ENCODE measurements around the gene CTNND1.

The CTNND1 gene

DNA sequence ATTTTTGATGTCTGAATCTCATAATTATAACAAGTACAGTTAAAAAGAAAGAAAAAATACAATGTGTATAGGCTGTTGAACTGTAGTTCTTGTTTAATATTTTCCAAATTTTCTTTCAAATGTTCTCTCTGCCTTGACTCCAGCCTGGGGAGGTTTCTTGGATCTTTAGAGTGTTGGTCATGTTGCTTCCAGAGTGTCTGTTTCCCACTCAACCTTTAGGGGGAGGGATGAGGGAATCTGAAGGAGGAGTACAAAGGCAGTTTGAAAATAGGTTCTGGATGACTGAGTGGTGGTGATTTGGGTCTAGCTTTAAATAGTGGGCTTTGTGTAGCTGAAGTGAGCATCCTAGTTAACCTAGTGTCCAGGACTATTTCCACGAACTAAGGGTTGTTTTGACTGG lies 2.0 kb downstream of the CTNND1 start:
- DNase-seq = peak in 2 of 51 donors; percentile 25 to 56

DNA sequence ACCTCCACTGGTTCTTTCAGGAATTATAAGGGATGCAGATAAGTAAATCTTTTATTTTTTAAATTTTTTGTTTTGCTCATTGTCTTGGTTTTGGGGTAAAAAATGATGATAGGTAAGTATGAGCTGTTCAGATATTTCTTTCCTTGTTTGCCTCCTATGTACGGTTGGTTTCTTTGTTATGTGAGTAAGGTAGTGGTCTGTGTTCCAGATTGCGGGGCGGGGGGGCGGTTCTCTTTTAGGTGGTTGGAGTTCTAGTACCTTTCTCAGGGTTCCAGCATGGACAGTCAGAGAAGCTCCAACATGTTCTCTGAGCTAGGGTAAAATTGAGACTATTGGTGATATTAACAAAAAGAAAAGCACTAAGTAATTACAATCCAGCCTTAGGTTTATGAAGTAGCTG lies 2.4 kb downstream of the CTNND1 start:
- peak in 1 of 51 donors; percentile 46 for DNase-seq

- no peak for DNase-seq
Measured at GRCh38 chr11:57764566-57764965, 3.0 kb downstream of the CTNND1 start.

- no peak for DNase-seq
Measured at GRCh38 chr11:57764972-57765371, 3.4 kb downstream of the CTNND1 start.

DNA sequence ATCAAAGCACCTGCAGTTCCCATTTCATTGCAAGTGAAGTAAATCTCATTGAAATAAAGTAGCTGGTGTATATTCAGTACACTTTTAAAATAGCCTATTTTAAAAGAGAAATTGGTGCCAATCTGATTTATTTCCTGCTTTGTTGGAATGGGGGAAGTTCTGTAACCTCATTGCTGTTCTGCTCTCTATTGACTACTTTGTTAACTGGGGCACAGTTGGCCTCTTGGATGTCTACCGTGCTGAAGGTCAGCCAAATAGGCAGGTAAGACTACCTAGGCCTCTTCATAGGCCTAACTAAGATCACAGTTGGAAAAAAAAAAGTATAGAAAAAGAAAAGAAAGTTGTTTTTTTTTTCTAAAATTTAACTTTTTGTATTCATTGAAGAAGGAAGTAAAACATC lies 9.2 kb downstream of the CTNND1 start:
- DNase-seq = no peak

- no peak for DNase-seq
Measured at GRCh38 chr11:57771365-57771764, 9.8 kb downstream of the CTNND1 start.

GRCh38 chr11:57772562-57772961 lies 11.0 kb downstream of the CTNND1 start:
- no peak for DNase-seq

DNA sequence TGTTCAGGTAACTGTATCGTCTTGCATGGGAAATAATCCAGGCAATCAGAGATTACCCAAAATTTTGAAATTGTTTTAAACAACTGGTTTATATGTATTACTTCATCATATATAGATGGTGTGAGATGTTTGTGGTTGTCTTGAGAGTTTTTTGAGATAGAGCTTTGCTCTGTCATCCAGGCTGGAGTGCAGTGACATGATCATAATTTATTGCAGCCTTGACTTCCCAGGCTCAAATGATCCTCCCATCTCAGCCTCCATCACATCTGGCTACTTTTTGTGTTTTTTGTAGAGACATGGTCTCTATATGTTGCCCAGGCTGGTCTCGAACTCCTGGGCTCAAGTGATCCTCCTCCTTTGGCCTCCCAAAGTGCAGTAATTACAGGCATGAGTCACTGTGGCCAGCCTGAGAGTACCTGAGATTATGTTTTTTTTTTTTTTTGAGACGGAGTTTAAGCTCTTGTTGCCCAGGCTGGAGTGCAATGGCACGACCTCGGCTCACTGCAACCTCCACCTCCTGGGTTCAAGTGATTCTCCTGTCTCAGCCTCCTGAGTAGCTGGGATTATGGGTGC lies 11.5 kb downstream of the CTNND1 start:
- no peak for DNase-seq

- DNase-seq = no peak
Measured at GRCh38 chr11:57775491-57775890, 13.9 kb downstream of the CTNND1 start.

DNA sequence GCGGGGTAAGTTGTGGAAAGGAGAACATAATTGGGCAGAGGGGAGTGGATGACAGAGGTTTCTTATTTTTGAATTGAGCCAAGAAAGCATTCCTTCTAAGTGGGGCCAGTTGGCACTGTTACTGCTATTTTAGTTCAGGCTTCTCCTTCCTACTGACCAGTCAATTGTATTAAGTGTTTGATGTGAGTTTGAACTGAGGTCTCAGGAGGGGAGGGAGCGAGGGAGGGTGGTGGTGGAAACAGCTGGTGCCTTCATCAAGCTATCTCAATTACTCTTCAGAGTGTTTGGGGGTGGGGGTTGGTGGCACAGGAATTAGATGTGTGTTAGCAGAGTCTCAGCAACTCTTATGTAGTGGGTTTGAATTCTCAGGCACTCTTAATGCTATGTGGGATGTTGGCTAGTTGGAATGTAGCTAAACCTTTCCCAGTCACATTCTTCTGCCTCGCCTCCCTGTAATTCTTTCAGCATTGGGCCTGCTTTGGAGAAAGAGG lies 14.5 kb downstream of the CTNND1 start:
- DNase-seq = peak in 1 of 51 donors; percentile 24

- DNase-seq = peak in 1 of 51 donors; percentile 23
Measured at GRCh38 chr11:57776577-57777210, 15.1 kb downstream of the CTNND1 start.

- DNase-seq = no peak
Measured at GRCh38 chr11:57777969-57778317, 16.3 kb downstream of the CTNND1 start.

DNA sequence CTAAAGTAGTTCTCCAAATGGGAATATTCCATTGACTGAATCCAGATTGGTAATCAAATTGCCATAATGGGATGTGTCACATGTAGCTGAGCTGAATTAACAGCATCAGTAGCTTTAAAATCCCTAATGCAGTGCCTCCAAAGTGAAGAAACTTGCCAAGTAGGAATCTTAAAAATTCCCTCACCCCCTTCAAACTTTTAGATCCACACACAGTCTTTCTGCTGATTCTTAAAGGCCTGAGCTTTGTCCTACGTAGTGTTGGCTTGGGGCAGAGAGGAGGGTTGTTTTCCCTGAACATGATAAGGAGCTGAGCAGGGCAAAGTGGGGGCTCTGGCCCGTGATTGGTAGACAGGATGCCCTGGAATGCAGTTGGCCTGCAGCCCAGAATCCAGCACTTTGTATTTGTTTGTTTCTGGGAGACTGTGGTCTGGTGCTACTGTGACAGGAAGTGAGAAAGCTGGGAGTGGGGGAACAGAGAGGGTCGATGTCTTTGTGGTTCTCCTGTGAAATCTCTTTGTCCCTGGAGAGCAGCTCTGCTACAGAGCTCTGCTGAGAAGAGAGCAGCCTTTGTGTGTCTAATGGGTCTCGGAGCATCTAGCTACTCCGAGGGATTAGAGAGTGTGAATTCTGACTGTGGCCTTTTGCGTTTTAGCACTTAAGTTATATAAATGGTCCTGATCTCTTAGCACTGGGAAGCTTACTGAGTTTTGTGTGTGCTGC lies 16.9 kb downstream of the CTNND1 start:
- DNase-seq = peak in 48 of 51 donors; percentile 13 to 88 (median 62)

GRCh38 chr11:57779276-57779675 lies 17.7 kb downstream of the CTNND1 start:
- DNase-seq = peak in 22 of 51 donors; percentile 10 to 63 (median 35)

DNA sequence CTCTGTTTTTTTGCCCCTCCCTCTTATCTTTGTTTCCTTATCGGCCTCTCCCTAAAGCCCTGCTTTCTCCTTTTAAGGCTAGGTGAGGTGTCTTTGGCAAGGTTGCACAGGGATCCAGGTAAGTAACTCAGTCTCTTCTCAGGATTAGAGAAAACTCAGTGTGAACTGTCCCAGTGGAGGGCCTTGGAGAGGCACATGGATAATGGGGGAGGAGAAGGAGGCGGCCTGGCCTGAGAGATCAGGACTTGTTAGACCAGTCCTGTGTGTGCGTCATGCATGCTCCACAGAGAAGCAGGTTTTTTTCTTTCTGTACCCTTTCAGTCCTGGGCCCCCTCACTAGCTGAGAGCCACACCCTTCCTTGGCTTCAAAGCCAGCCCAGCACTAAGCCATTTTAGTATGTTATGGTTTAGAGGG lies 19.9 kb downstream of the CTNND1 start:
- no peak for DNase-seq

GRCh38 chr11:57785072-57785471 lies 23.5 kb downstream of the CTNND1 start:
- DNase-seq = no peak

DNA sequence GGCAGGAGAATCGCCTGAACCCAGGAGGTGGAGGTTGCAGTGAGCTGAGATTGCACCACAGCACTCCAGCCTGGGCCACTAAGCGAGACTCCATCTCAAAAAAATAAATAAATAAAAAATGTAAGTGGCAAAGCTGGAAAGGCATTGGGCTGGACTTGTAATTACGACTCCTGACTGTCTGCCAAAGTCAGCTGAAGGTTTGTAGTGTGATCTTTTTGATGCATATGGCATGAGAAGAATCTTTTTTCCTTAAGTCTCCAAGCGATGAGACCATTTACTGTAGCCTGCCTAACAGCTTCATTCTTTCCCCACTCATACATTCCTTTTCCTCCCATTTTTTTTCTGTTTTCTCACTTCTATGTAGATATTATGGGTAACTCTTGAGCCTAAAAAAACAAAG lies 24.8 kb downstream of the CTNND1 start:
- no peak for DNase-seq

DNA sequence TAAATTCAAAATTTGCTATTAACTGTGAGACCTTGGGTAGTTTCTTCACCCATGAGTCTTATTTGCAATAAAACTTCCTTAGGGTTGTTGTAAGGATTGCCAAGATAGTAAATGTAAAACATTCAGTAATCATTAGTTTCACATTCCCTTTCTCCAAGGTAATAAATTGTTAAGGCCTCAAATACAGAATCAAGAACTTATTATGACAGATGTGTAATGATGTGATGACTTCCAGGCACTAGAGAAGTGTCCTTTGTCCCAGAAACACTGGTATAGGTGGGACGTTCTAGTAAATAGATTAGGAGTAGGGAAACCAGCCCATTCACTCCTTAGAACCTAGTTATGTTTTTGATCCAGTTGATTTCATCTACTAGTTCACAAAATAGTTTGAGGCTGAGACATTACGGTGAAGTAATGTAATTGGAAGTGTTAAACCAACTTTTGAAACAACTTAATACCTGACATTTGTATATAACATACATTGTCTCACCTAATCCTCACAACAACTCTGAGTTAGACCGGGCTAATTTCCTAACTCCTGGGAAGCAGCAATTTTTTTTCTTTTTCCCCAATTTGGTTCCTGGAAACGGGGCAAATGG lies 25.5 kb downstream of the CTNND1 start:
- no peak for DNase-seq

DNA sequence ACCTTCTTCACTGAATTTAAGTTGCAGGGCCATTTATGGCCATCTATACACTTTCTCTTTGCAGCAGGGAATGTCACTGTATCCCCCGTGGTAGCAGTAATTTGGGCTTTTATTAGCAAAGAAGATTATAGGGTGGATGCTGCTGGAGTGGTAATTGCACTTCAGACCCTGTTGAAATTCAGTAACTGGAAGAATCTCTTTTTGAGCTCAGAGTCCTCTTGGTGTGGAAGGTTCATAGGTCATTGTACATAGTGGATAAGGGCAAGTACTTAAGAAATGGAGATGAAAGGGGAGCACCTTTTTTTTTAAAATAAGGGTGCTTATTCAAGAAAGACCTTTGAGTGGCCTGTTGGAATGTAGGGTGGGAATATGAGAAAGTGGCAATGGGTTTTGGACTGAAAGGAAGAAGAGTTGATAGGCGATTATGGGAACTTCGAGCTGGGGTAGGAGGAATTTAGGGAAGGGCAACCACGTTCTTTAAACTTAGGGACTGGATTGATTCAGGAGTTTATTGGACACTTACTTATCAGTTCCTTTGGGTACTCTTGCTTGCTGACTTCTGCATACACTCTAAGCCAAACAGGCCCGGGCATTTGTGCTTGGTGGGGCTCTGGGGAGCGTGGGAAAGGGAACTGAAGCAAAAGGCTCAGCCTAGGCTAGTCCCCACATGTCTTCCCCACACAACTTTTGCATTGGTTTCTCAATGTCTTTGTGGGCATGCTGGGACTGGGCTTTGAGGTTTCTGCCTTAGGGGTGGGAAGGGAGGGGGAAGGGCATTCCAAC lies 26.5 kb downstream of the CTNND1 start:
- peak in 19 of 51 donors; percentile 4 to 30 (median 15) for DNase-seq

- DNase-seq = no peak
Measured at GRCh38 chr11:57788703-57789088, 27.1 kb downstream of the CTNND1 start.

- no peak for DNase-seq
Measured at GRCh38 chr11:57791321-57792059, 29.9 kb downstream of the CTNND1 start.
